HG02938 (cell line): Measurements from ENCODE around the gene SLC35G1.

Experiments used
- ATAC-seq: cut with Tn5 transposase; IDR thresholded peaks from one replicate; pipeline ENCODE4 v1.9.1; 2021; ENCODE audit warnings: mild to moderate bottlenecking, moderate library complexity; ENCODE audit not compliant: unreplicated experiment

SLC35G1 gene

GRCh38 chr10:93893646-93894515 is at the start of gene SLC35G1:
Gene SLC35G1, plus strand, starts transcription at chr10:93893978. Its CDS starts 56 bp downstream, at chr10:93894034.
- peak; percentile 86 for ATAC-seq

- ATAC-seq = no peak
These were observed 48.7 kb upstream of the SLC35G1 start for GRCh38 chr10:93844979-93845626.

GRCh38 chr10:93849593-93849992 is 44.2 kb upstream of the SLC35G1 start:
- no peak for ATAC-seq

GRCh38 chr10:93850031-93851015 is 43.5 kb upstream of the SLC35G1 start:
- no peak for ATAC-seq

GRCh38 chr10:93851169-93851568 is 42.6 kb upstream of the SLC35G1 start:
- ATAC-seq = no peak

GRCh38 chr10:93852476-93853095 is 41.2 kb upstream of the SLC35G1 start:
- ATAC-seq = no peak

- no peak for ATAC-seq
These were observed 38.8 kb upstream of the SLC35G1 start for GRCh38 chr10:93854975-93855374.

GRCh38 chr10:93856349-93857145 is 37.2 kb upstream of the SLC35G1 start:
- no peak for ATAC-seq

GRCh38 chr10:93859049-93859655 is 34.6 kb upstream of the SLC35G1 start:
- no peak for ATAC-seq

GRCh38 chr10:93861825-93862224 is 32.0 kb upstream of the SLC35G1 start:
- ATAC-seq = no peak

- ATAC-seq = no peak
These were observed 27.9 kb upstream of the SLC35G1 start for GRCh38 chr10:93865794-93866425.

- ATAC-seq = no peak
These were observed 26.3 kb upstream of the SLC35G1 start for GRCh38 chr10:93867525-93867924.

- no peak for ATAC-seq
These were observed 22.0 kb upstream of the SLC35G1 start for GRCh38 chr10:93871671-93872204.

GRCh38 chr10:93872375-93873158 is 21.2 kb upstream of the SLC35G1 start:
- ATAC-seq = no peak

- ATAC-seq = no peak
These were observed 20.2 kb upstream of the SLC35G1 start for GRCh38 chr10:93873420-93874115.

GRCh38 chr10:93874309-93875031 is 19.3 kb upstream of the SLC35G1 start:
- ATAC-seq = no peak

- no peak for ATAC-seq
These were observed 18.8 kb upstream of the SLC35G1 start for GRCh38 chr10:93875032-93875358.
